Measurements from ENCODE around the gene KCNQ1.

Gene KCNQ1

GRCh38 chr11:2535673-2536439, 91.0 kb downstream of the KCNQ1 start:
- DNase-seq, result no peak

- DNase-seq, result no peak
Observed at GRCh38 chr11:2536440-2536989, 91.7 kb downstream of the KCNQ1 start.

- DNase-seq, result no peak
Observed at GRCh38 chr11:2537010-2537705, 92.3 kb downstream of the KCNQ1 start.

GRCh38 chr11:2537896-2538724, 93.3 kb downstream of the KCNQ1 start:
- no peak for DNase-seq

- no peak for DNase-seq
Observed at GRCh38 chr11:2538951-2539350, 94.1 kb downstream of the KCNQ1 start.

GRCh38 chr11:2539371-2540222, 94.8 kb downstream of the KCNQ1 start:
- no peak for DNase-seq

- no peak for DNase-seq
Observed at GRCh38 chr11:2540223-2540991, 95.6 kb downstream of the KCNQ1 start.

GRCh38 chr11:2540992-2541680, 96.3 kb downstream of the KCNQ1 start:
- no peak for DNase-seq

- no peak for DNase-seq
Observed at GRCh38 chr11:2541881-2542361, 97.1 kb downstream of the KCNQ1 start.

GRCh38 chr11:2542406-2542805, 97.6 kb downstream of the KCNQ1 start:
- no peak for DNase-seq

- DNase-seq, result no peak
Observed at GRCh38 chr11:2547806-2548205, 103.0 kb downstream of the KCNQ1 start.

GRCh38 chr11:2548596-2548995, 103.8 kb downstream of the KCNQ1 start:
- no peak for DNase-seq

GRCh38 chr11:2549080-2549479, 104.3 kb downstream of the KCNQ1 start:
- DNase-seq, result no peak

GRCh38 chr11:2549491-2549875, 104.7 kb downstream of the KCNQ1 start:
- DNase-seq, result no peak

- DNase-seq, result no peak
Observed at GRCh38 chr11:2549876-2550605, 105.2 kb downstream of the KCNQ1 start.

GRCh38 chr11:2550606-2550970, 105.8 kb downstream of the KCNQ1 start:
- DNase-seq, result no peak

- no peak for DNase-seq
Observed at GRCh38 chr11:2551131-2551530, 106.3 kb downstream of the KCNQ1 start.

GRCh38 chr11:2552210-2552609, 107.4 kb downstream of the KCNQ1 start:
- no peak for DNase-seq

- DNase-seq, result no peak
Observed at GRCh38 chr11:2553198-2553597, 108.4 kb downstream of the KCNQ1 start.

- no peak for DNase-seq
Observed at GRCh38 chr11:2553886-2554285, 109.1 kb downstream of the KCNQ1 start.

All from activated CD8-positive, alpha-beta memory T cell treated with anti-CD3 and anti-CD28 coated beads, Interleukin-2, amount 50 U/mL, for 48 hours (primary cell).